ENCODE data around the gene GPR39. TPM values are rescaled to one million over a fixed set of nuclear protein-coding genes. Genes with fewer than 3 reads are reported as not detected.

The GPR39 gene
- total RNA-seq, 1 experiment from 2014 or later, result 15.7 TPM

- in situ Hi-C loops (cut with HindIII; ENCODE audit: low pct_unique_long_range_greater_than_20kb, low sequenced_read_pairs), result no loop called here
Measured at GRCh38 chr2:132607426-132608090, 191.0 kb downstream of the GPR39 start.

GRCh38 chr2:132608311-132608710 is 191.7 kb downstream of the GPR39 start:
- no peak for DNase-seq (ENCODE audit: low read depth)
- in situ Hi-C loops (cut with HindIII; ENCODE audit: low pct_unique_long_range_greater_than_20kb, low sequenced_read_pairs), result no loop called here

More at GRCh38 chr2:132607426-132608090, 191.0 kb downstream of the GPR39 start:
- DNase-seq (ENCODE audit: low read depth), result no peak

DNA sequence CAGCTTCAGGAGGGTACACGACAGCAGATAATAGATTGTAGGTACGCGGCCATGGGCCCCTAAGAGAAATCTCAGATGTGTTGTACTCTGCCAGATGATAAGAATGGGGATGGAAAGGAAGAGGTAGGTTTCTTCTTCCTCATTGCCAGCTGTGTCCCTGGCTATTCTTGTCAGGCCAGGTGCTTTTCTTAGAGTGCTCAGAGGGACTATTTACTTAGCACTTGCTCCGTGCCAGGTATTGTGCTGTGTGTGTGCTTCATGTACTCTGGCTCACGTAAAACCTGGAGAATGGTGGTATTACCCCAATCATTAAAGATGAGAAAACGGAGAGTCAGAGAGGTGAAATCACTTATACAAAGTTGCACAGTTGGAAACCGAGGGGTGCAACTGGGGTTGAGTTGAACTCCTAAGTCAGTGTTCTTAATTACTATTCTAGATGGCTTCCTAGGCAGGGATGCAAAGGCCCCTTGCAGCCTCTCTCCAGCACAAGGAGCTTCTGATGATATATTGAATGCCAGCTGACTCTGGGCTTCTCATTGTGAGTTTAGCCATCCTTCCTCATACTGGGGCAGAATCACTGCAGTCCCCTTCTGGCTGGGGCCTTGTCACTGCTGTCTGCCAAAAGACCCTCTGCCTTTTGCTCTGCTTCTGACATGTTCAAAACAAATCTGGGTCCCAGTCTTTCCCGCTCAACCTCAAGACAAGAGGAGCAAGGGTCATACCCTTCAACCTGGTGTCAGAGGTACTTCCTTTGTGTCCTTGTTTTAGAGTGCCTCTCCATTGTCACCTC is 192.7 kb downstream of the GPR39 start:
- in situ Hi-C loops (cut with HindIII; ENCODE audit: low pct_unique_long_range_greater_than_20kb, low sequenced_read_pairs), result no loop called here
- DNase-seq (ENCODE audit: low read depth), result no peak

GRCh38 chr2:132611719-132612118 is 195.1 kb downstream of the GPR39 start:
- in situ Hi-C loops (cut with HindIII; ENCODE audit: low pct_unique_long_range_greater_than_20kb, low sequenced_read_pairs), result no loop called here

DNA sequence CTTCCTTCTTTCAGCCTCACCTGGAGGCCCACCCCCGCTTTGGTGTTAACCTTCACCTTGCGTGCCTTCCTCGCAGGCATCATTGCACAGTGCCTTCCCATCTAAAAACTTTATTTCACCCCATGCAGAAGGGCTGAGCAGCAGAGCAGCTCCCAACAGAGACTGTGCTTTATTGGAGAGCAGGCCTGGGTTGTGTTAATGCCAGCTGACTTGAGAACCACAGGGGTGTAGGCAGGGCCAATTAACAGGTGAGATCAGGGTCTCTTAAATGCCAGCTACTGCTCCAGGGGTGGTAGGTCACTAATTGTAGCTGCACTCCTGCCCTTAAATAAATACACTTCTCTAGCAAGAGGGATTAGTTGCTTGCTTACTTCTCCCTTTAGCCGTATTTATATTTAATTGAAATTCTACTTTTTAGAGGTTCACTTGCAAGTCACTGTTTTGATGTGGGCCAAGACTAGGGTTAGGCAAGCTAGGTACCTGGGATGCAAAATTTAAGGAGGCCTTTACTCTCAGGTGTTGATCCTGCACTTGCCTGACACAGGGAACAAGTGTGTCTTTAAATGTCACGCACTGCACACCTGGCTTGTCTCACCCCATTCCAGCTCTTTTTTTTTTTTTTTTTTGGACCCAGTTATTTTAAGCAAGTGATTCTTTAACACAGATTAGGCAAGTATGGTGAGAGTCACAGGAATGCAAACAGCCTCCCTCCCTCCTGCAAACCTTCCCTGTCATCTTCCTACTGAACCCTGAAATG is 198.9 kb downstream of the GPR39 start:
- in situ Hi-C loops (cut with HindIII; ENCODE audit: low pct_unique_long_range_greater_than_20kb, low sequenced_read_pairs), result no loop called here
- DNase-seq (ENCODE audit: low read depth), result no peak

More at GRCh38 chr2:132611719-132612118, 195.1 kb downstream of the GPR39 start:
- no peak for DNase-seq (ENCODE audit: low read depth)

- in situ Hi-C loops (cut with HindIII; ENCODE audit: low pct_unique_long_range_greater_than_20kb, low sequenced_read_pairs), result no loop called here
- DNase-seq (ENCODE audit: low read depth), result no peak
Measured at GRCh38 chr2:132617989-132618388, 201.4 kb downstream of the GPR39 start.

DNA sequence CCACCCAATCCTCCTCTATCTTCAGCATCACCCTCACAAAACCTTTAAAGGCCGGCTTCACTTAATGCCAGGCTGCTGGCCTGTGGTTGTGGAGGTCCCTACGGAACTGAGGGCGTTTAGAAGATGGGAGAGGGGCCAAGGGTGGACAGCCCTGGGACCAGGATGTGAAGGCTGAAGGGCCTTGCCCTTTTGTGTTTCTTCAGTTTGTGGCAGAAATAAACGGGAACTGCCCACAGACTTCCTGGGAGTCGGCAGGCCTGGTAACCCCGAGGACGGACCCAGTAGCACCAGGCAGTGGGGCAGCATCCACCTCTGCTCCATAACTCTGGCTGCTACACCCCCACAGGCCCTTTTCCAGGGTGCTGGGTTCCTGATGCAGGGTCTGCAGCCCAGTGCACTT is 202.1 kb downstream of the GPR39 start:
- DNase-seq (ENCODE audit: low read depth), result no peak
- in situ Hi-C loops (cut with HindIII; ENCODE audit: low pct_unique_long_range_greater_than_20kb, low sequenced_read_pairs), result no loop called here

GRCh38 chr2:132620115-132620514 is 203.5 kb downstream of the GPR39 start:
- DNase-seq (ENCODE audit: low read depth), result no peak
- in situ Hi-C loops (cut with HindIII; ENCODE audit: low pct_unique_long_range_greater_than_20kb, low sequenced_read_pairs), result no loop called here

- in situ Hi-C loops (cut with HindIII; ENCODE audit: low pct_unique_long_range_greater_than_20kb, low sequenced_read_pairs), result no loop called here
- peak; percentile 56 for DNase-seq (ENCODE audit: low read depth)
Measured at GRCh38 chr2:132621131-132621875, 204.7 kb downstream of the GPR39 start.

- no peak for DNase-seq (ENCODE audit: low read depth)
Measured at GRCh38 chr2:132623096-132623839, 206.7 kb downstream of the GPR39 start.

GRCh38 chr2:132627536-132627935 is 210.9 kb downstream of the GPR39 start:
- in situ Hi-C loops (cut with HindIII; ENCODE audit: low pct_unique_long_range_greater_than_20kb, low sequenced_read_pairs), result no loop called here
- no peak for DNase-seq (ENCODE audit: low read depth)

More at GRCh38 chr2:132623096-132623839, 206.7 kb downstream of the GPR39 start:
- in situ Hi-C loops (cut with HindIII; ENCODE audit: low pct_unique_long_range_greater_than_20kb, low sequenced_read_pairs), result no loop called here

DNA sequence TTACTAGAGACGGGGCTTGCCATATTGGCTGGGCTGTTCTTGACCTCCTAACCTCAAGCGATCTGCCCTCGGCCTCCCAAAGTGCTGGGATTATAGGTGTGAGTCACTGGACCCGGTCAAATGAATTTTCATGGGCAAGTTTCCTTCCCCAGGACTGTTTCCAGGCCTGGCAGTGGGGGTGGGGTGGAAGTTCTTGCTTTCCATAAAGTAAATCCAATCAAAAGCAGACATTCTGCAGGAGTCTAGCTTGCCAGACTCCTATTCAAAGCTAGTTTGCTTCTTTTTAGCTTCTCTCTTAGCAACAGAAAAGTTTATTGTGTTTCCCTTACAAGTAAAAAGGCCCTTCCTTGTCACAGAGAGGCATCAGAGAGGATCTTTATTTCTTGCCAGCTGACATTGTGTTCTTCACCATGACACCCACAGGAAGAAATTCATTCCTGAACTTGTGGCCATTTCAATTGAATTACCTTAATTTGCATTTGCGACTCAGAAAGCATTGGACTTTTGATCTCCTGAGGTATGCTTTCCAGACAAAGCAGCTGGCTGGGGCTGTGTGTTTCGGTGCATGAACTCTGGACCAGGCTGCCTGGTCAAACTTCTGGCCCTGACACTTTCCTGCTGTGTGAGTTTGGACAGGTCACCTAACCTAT is 215.5 kb downstream of the GPR39 start:
- in situ Hi-C loops (cut with HindIII; ENCODE audit: low pct_unique_long_range_greater_than_20kb, low sequenced_read_pairs), result no loop called here

DNA sequence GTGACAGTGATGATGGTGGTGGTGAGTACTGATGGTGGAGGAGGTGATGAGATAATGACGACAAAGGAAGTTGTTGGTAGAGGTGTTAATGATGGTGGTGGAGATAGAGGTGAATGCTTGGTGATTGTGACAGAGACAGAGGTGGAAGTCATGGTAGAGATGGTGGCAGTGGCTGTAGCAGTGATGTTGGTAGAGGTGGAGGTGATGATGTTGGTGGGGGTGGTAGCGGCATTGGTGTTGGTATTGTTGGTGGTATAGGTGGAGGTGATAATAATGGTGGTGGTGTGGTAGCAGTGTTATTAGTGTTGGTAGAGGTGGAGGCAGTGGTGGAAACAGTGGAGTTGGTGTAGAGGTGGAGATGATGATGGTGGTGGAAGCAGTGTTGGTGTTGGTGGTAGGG is 217.0 kb downstream of the GPR39 start:
- in situ Hi-C loops (cut with HindIII; ENCODE audit: low pct_unique_long_range_greater_than_20kb, low sequenced_read_pairs), result no loop called here
- no peak for DNase-seq (ENCODE audit: low read depth)

More for the DNA sequence above, 215.5 kb downstream of the GPR39 start:
- peak; percentile 67 for DNase-seq (ENCODE audit: low read depth)

- in situ Hi-C loops (cut with HindIII; ENCODE audit: low pct_unique_long_range_greater_than_20kb, low sequenced_read_pairs), result no loop called here
- no peak for DNase-seq (ENCODE audit: low read depth)
Measured at GRCh38 chr2:132636346-132636745, 219.7 kb downstream of the GPR39 start.

GRCh38 chr2:132638313-132639040 is 221.9 kb downstream of the GPR39 start:
- in situ Hi-C loops (cut with HindIII; ENCODE audit: low pct_unique_long_range_greater_than_20kb, low sequenced_read_pairs), result no loop called here
- no peak for DNase-seq (ENCODE audit: low read depth)

DNA sequence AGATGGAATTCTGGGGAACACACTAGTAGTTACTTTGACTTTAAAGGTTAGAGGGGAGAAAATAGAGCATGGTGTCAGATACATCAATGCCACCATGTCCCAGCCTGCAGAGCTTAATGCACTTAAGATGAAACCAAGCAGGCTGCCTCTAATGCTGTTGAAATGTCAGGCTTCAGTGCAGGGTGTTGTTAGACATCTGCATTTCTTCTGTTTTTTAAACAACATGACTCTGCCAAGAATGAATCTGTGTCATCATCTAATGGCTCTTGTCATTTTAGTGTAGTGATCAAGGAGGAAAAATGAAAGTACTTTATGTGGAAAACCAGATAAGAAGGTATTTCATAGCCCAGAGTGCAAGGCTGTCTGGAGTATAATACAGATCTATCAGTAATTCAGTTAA is 223.5 kb downstream of the GPR39 start:
- in situ Hi-C loops (cut with HindIII; ENCODE audit: low pct_unique_long_range_greater_than_20kb, low sequenced_read_pairs), result no loop called here
- DNase-seq (ENCODE audit: low read depth), result no peak

DNA sequence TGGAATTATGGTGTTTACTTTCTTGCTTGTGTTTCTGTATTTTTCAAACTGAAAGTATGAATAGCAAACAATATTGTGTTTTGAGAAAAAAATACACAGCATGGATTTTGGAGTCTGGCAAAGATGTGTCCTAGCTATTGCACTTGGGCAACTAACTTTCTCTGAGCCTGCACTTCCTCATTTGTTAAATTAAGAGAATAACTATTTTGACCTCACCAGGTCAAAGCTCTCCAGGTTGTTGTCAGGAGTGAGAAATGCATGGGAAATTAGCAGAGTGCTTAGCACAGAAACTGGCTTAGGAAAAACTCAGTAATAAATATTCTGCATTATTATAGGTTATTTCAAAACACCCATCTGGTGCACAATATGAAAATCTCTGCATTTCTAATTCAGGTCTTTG is 225.2 kb downstream of the GPR39 start:
- in situ Hi-C loops (cut with HindIII; ENCODE audit: low pct_unique_long_range_greater_than_20kb, low sequenced_read_pairs), result no loop called here

More for the DNA sequence above, 225.2 kb downstream of the GPR39 start:
- no peak for DNase-seq (ENCODE audit: low read depth)

All from Caki2 (cell line).